Choroid plexus epithelial cell (primary cell): ENCODE results near the gene ZNF606.
A peak's percentile ranks its signal among the peaks of the same experiment; 100 is the strongest.

ENCODE experiments used
- DNase-seq: peaks from one replicate; pipeline ENCODE4 v3.0.0-alpha.2; 2010; ENCODE audit warnings: low read depth
- H3K4me3 ChIP-seq: 2 replicates; pipeline ENCODE4 v1.5.1; 2011; ENCODE audit warnings: low read depth, mild to moderate bottlenecking, control low read depth, low read length, moderate library complexity
- CTCF ChIP-seq: conservative IDR thresholded peaks from 2 replicates; pipeline ENCODE4 v1.5.1; 2011; ENCODE audit warnings: low read depth, mild to moderate bottlenecking, control low read depth, inconsistent platforms, low read length, moderate library complexity

The ZNF606 gene

DNA sequence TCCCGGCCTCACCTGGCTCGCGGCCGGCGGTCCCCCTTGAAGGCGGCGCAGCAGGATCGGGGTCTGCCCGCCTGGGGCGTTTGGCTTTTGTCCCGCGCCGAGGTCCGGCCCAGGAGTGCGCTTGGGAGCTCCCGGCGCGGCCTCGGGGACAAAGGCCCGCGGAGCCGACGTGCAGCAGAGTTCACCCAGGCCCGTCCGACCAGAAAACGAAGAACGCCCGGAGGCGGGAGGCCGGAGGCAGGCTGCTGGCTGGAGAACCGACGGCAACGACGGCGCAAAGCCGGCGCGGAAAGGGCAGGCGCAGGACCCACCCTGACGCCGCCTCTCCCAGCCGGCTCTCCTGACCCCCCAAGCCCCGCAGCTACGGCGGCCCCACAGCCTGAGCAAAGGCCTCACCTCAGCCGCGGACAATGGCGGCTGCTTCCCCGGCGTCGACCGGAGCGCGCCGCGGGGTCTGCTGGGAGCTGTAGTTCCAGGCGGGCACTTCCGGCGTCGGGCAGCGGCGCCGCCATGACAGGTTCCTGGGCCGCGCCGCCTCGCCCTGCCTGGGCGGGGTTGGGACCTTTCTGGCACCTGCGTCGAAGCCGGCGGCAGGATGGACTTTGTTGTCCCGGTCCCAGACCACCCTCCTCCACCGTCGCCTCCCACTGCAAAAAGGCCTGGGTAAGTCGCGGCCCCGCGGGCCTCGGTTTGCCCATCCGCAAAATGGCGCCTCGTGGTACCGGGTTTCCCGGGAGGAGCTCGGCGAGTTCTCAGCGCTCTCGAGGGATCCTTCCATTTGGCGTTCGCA lies at the start of gene ZNF606:
Gene ZNF606, minus strand, starts transcription at position 437 of the 790 bp plus-strand sequence. CDS start 1,501 bp downstream, outside the sequence.
- peak; percentile 89 for DNase-seq
- no peak for TF ChIP-seq CTCF
- peak within 1 kb of the TSS; percentile 97 for H3K4me3 ChIP-seq

DNA sequence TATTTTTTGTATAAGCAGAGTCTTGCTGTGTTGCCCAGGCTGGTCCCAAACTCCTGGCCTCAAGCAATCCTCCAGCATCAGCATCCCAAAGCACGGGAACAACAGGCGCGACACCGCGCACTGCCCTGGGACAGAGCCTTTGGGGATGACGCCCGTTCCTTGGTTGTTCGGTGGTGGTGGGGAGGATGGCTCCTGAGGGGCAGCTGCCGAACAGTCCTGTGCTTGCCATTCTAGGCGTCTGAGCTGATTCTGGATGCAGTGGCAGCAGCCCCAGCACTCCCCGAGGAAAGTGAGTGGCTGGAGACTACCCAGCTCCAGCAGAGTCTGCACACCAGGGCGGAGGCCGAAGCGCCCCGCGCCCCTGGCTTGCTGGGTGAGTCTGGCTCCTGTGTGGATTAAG lies 49.6 kb upstream of the ZNF606 start:
- no peak for TF ChIP-seq CTCF
- no peak overlapping the region for H3K4me3 ChIP-seq
- DNase-seq: no peak

GRCh38 chr19:58047672-58048071 lies 45.1 kb upstream of the ZNF606 start:
- H3K4me3 ChIP-seq: no peak overlapping the region
- DNase-seq: no peak
- TF ChIP-seq CTCF: no peak

- H3K4me3 ChIP-seq: no peak overlapping the region
- TF ChIP-seq CTCF: no peak
- no peak for DNase-seq
Observed at GRCh38 chr19:58046856-58047255, 44.2 kb upstream of the ZNF606 start.

GRCh38 chr19:58045411-58046050 lies 42.9 kb upstream of the ZNF606 start:
- no peak for TF ChIP-seq CTCF
- DNase-seq: no peak

GRCh38 chr19:58044886-58045285 lies 42.3 kb upstream of the ZNF606 start:
- no peak for TF ChIP-seq CTCF
- no peak overlapping the region for H3K4me3 ChIP-seq
- DNase-seq: no peak

More at GRCh38 chr19:58045411-58046050, 42.9 kb upstream of the ZNF606 start:
- H3K4me3 ChIP-seq: no peak overlapping the region
